NOMO-1 treated with DMSO at 0.1 percent for 48 hours (cell line): ENCODE results near the gene PNMA8C.
"Not testable (repeated sequence)": the region's sequence is repeated elsewhere in the genome, so short reads cannot be mapped to it uniquely, and the experiment has no call there.

Source experiments
- DNase-seq: peaks from one replicate; lab custom pipeline; 2025; ENCODE audit not compliant: unreplicated experiment; lab: John Stamatoyannopoulos, UW

Gene PNMA8C

DNA sequence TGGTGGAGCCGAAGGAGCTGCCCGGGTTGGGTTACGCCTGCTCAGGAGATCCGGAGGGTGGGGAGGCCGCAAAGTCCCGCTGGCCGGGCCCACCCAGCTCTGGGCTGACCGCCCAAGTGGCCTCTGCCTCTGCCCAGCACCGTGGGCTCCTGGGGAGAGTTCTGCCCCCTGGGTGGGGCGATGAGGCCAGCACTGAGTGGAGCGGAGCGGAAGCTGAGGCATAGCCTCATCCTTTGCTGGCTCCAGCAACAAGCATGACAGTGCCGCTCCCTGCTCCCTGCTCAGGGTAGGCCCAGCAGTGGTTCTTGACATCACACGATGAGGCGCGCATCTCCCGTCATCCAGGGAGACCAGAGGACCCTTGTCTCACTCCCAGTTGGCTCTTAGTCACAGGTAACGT, 37.9 kb downstream of the PNMA8C start:
- no peak for DNase-seq

DNA sequence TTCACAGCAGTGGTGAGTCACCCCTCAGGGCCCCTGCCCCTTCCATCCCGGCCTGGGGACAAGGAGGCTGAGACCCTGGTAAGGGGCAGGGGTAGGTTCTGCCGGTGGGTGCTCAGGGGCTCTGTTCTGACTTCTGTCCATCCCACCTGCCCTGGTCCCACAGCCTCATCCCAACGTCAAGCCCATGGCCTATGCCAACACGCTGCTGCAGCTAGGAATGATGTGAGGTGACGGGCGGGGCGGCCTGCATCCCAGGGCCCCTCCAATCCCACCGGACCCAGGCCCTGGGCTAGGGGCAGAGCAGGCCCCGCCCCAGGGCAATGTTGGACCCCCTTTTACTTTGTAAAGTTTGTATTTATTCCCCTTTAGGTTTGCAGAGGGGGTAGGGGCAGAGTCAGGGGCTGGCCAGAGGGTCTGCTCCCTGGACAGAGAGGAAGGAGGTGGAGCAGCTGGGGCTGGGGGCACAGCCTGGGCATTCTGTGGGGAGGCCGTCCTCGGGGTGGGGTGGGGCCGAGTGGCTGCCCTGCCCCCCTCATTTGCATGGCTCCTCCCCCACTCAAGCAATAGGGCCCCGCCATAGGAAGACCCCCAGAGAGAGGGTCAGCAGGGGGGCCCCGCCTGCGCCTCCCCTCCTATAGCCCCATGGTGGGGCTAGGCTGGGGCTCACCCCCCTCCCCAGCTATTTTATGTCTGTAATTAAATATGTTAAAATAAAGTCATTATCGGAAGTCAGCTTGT, 38.4 kb downstream of the PNMA8C start:
- DNase-seq = no peak

DNA sequence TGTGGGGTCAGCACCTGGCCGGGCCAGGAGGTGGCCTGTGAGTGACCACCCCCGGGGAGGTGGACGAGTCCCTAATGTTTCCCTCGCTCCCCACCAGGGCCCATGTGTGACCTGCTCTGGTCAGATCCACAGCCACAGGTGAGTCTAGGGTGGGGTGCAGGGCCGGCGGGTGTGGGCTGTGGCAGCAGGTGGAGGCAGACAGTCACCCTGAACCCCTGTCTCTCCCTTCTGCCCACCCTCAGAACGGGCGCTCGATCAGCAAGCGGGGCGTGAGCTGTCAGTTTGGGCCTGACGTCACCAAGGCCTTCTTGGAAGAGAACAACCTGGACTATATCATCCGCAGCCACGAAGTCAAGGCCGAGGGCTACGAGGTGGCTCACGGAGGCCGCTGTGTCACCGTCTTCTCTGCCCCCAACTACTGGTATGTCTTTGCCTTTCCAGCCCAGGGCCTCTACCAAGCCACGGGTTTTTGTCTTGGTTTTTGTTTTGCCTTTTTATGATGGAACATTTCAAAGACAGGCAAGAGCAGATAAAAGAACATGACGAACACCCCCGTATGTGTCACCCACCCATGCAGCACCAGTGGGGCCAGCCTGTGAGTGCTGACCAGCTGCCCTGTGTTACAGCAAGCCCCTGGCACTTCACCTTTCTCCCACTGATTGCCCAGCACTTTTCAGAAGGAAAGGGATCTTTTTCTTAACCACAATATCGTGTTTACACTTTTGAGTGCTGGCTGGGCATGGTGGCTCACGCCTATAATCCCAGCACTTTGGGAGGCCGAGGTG, 40.2 kb downstream of the PNMA8C start:
- DNase-seq = no peak

DNA sequence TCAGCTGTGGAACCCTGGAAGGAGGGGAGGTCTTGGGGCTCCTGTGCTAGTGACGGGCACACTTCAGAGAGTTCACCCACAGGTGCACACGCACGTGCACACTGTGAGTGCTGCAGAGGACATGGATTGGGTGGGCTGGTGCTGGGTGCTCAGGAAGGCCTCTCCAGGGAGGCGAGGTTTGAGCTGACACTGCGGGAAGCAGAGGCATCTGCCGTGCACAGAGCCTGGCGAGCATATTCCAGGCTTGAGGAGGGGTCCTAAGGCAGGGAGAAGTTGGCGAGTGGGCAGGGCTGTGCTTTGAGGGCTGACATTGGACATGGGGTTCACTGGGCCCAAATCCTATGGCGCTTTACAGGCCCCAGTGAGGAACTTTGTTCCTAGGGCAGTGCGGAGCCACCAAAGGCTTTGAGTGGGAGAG, 41.0 kb downstream of the PNMA8C start:
- DNase-seq = no peak

DNA sequence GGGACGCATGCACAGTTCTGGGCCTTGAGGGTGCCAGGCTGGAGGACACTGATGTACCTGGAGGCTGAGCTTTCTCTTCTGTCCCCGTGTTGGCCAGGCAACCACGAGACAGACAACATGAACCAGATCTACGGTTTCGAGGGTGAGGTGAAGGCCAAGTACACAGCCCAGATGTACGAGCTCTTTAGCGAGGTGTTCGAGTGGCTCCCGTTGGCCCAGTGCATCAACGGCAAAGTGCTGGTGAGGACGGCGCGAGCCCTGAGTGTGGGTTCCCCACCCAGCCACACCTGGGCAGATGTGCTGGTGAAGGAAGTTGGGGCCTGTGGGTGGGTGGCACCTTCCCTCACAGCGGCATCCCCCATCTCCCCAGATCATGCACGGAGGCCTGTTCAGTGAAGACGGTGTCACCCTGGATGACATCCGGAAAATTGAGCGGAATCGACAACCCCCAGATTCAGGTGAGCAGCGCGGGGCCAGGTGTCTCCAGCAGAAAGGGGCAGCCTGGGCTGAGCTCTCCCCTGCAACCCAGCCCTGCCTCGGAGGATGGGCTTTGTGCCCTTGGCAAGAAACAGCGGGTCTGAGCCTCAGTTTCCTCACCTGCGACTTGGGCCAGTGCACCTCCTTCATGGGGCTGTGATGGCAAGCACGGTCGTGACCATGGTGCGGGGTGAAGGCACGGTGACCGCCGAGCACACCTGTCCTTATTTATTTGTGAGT, 41.6 kb downstream of the PNMA8C start:
- DNase-seq = no peak

DNA sequence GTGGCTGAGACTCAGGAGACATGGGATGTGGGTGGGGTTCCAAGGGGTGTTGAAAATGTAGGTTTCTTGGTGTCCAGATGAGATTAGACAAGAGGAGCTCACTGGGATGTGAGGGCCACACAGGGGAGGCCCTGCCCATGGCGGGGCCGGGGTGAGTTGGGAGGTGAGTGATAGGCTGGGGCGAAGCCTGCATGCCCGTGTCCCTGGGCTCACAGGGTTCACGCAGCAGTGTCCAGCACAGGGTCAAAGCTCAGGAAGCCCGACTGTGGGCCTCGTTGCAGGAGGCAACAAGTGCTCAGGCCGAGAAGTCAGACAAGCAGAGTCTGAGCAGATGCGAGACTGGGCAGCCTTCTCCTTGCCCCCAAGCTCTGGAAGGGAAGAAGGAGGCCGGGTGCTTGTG, 42.6 kb downstream of the PNMA8C start:
- no peak for DNase-seq

DNA sequence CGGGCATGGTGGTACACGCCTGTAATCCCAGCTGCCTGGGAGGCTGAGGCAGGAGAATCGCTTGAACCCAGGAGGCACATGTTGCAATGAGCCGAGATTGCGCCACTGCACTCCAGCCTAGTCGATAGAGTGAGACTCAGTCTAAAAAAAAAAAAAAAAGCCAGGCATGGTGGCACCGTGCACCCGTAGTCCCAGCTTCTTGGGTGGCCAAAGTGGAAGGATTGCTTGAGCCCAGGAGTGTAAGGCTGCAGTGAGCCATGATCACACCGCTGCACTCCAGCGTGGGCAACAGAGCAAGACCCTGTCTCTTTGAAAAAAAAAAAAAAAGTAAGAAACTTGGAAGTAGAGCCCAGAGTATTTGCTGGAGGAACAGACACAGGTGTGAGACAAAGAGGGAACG, 43.1 kb downstream of the PNMA8C start:
- DNase-seq = no peak

DNA sequence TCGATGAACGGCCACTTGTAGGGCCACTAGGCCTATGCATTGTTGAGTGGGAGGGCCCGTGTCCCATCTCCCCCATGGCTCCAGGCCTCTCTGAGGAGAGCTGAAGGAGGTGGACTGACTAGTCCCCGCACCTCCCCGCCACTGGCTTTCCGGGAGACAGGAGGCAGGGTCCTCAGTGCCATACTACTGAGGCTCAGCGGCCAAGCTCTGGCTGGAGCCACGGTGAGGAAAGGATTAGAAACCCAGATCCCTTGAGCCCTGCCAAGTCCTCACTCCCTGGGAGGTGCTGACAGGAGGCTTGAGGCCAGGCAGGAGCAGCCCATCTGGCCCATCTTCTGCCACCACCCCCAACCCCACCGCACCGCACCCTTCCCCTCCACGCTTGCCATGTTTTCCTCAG, 44.3 kb downstream of the PNMA8C start:
- no peak for DNase-seq

DNA sequence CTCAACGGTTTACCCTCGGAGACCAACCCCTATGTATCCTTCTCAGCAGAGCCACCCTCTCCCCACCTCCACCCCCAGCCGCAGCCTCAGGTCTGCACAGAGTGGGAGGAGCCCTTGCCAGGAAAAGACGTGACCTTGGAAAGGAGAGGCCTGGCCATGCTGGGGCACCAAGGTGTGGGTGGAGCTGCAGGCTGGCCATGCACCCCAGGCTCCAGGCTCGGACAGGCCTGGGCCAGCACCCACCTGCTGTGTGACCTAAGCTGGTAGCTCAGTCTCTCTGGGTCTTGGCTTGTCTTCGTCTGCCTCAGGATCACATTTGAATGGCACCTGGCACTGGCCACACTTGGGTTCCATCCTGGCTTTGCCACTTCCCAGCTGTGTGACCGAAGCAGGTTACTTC, 44.9 kb downstream of the PNMA8C start:
- no peak for DNase-seq

DNA sequence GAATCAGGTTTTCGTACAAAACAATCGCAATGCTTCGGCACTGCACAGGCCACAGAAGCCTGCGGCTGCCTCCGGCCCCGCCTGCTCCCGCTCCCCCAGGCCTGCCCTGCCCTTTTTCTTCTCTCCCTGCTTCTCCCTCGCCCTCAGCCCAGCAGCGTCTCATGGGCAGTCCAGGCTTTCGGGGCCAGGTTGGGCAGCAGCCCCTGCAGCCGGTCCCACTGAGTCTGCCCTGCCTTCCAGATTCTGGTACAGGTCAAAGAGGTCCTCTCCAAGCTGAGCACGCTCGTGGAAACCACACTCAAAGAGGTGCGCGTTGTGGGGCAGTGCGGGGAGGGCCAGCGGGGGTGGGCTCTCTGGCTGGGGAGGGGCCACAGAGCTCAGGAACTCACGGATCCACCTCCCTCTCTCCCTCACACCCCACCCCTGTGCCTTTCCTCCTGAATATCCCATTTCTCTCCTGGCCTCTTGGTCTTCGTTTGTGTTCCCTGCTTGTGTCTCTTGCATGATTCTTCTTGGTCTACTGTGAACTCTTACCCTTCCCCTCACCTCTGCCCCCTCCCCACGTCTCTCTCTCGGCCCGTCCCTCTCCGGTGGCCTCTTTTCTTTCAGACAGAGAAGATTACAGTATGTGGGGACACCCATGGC, 45.4 kb downstream of the PNMA8C start:
- DNase-seq = no peak

DNA sequence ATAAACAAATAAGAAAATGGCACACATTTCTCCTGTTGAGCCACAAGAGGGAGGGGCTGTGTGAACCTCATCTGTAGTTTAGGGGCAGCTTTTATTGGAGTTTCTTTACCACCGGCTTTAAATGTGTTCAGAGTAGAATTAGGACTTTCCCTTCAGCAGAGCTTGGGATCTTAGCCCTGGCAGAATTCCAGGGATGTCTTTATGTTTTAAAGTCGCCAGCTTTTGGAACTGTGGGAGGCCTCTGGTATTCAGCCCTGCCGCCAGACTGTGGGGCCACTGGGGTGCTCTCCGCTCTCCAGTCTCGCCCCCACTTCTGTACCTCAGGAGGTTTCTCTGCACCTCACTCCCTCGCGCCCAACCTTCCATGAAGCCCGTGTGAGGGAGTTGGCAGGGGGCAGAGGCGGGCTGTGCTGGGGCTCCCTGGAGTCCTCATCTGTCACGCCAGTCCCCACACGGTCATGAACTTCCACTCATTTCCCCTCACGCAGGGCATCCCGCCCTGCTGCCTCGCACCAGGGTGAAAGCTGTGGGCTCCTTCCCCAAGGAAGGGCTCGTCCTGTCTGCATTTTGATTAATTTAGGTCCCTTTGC, 46.9 kb downstream of the PNMA8C start:
- no peak for DNase-seq

DNA sequence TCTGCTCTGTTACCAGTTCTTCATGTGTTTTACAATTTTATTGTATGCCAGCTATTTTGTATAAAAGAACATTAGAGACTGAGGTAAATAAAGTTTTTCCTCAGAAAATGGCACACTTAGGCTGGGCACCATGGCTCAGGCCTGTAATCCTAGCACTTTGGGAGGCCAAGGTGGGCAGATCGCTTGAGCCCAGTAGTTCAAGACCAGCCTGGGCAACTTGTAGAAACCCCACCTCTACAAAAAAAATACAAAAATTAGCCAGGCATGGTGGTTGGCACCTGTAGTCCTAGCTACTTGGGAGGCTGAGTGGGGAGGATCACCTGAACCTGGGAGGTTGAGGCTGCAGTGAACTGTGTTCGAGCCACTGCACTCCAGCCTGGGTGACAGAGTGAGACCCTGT, 47.4 kb downstream of the PNMA8C start:
- no peak for DNase-seq

DNA sequence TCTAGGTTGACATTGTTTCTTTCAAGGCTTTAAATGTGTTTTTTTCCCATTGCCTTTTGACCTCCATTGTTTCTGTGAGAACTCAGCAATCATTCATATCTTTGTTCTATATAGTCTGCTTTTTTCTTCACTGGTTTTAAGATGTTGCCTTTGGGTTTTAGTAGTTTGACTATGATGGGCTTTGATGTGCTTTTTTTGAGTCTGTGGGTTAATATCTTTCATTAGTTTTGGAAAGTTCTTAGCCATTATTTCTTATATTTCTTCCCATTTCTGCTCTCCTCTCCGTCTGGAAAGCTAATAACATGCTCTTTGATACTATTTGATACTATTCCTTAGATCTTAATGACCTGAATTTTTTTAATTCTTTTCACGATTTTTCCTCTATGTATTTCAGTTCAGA, 48.0 kb downstream of the PNMA8C start:
- DNase-seq = no peak

DNA sequence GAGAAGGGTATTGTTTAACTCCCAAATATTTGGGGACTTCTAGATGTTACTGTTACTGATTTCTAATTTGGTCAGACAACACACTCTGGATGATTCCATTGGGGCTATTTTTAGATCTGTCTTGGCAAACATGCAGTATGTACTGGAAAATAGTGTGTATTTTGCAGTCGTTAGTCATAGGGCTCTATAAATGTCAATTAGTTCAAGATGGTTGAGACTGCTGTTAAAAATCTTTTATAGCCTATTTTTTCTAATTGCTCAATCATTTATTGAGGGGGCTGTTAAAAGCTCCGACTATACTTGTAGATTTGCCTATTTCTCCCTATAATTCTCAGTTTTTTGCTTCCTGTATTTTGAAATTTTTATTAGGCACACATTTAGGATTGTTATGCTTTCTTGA, 50.5 kb downstream of the PNMA8C start:
- DNase-seq = no peak

DNA sequence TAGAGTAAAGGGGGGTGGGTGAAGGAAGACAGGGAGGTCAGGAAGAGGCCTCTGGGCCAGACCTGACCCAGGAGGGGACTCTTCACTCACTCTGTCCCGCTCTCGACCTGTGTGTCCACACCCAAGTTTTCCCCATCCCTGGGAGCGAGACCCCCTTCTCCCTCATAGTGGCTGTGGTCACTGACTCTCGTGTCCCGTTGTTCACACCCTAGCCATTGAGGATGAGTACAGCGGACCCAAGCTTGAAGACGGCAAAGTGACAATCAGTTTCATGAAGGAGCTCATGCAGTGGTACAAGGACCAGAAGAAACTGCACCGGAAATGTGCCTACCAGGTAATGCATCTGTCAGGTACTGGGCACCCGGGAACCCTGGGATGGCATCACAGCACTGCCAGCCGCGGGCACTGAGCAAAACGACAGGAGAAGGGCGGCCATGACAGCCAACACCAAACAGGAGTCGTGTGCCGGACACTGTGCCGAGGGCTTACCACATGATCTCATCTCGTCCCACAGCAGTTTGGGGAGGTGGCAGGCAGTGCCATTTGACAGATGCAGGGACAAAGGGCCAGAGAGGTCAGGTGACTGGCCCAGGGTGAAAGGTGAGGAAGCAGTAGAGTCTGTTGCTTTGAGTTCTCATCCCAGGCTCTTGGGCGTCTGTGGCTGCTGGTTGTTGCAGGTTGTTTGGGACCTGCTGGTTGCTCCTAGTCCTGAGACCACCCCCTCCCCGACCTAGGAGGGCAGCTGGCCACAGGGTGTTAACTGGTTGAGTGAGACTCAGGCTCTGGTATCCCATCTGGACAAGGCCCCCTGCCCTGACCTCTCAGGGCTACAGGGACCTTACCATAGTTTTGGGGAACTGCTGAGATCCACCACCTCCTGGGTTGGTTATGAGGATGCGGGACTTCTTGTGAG, 52.2 kb downstream of the PNMA8C start:
- DNase-seq = no peak

DNA sequence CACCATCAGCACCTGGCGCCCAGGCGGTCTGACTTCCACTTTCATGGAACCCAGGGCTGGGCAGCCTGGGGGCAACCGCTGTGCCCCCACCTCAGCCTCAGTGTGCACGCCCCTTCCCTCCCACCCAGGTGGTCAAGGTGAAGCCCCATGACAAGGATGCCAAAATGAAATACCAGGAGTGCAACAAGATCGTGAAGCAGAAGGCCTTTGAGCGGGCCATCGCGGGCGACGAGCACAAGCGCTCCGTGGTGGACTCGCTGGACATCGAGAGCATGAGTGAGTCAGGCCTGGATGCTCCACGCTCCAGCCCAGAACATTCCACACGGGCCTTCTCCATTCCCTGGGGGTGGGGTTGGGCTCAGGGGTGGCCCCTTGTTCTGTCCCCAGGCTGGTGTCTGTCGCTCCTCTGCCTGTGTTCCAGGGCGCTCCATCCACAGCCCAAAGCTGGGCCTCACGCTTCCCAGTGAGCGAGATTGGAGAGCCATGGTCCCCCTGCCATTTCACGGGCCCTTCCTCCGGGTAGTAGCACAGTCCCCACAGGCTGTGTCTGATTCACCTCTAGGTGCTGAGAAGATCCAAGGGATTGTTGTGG, 53.2 kb downstream of the PNMA8C start:
- DNase-seq = not testable (repeated sequence)
